HEK293T (cell line): Measurements from ENCODE around the gene TRIM41.

Experiments
- BHLHE40 ChIP-seq: fragments of 450-650 bp; IDR thresholded peaks from 2 replicates; pipeline ENCODE4 v1.6.1; 2016; ENCODE audit warnings: mild to moderate bottlenecking, moderate library complexity, borderline replicate concordance
- CTBP1 ChIP-seq: fragments of 450-650 bp; IDR thresholded peaks from 2 replicates; pipeline ENCODE4 v1.6.1; 2016; ENCODE audit warnings: borderline replicate concordance
- FOXA1 ChIP-seq: fragments of 450-650 bp; IDR thresholded peaks from 2 replicates; pipeline ENCODE4 v1.6.1; 2016; ENCODE audit warnings: mild to moderate bottlenecking
- FOXK2 ChIP-seq: fragments of 450-650 bp; IDR thresholded peaks from 2 replicates; pipeline ENCODE4 v1.6.1; 2016; ENCODE audit warnings: mild to moderate bottlenecking
- FOXM1 ChIP-seq: fragments of 450-650 bp; IDR thresholded peaks from 2 replicates; pipeline ENCODE4 v1.6.1; 2017; ENCODE audit warnings: mild to moderate bottlenecking, borderline replicate concordance
- L3MBTL2 ChIP-seq: fragments of 450-650 bp; conservative IDR thresholded peaks from 2 replicates; pipeline ENCODE4 v1.6.1; 2016; ENCODE audit warnings: mild to moderate bottlenecking

DNA sequence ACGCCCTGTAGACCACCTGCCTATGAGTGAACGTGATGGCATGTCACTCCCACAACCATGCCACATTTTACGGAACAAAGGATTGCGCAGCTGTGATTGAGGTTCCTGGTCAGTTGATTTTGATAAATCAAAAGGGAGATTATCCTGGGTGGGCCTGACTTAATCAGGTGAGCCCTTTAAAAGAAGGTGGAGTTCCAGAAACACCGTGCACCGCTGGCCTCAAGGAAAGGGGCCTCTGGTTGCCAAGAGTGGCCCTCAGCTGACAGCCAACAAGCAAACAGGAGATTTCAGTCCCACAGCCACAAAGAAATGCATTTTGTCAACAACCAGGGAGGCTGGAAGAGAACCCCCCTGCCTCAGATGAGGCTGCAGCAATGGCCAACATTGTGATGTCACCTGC lies 37.1 kb upstream of the TRIM41 start:
- no peak for TF ChIP-seq FOXM1
- no peak for TF ChIP-seq FOXK2
- TF ChIP-seq FOXA1 = no peak
- no peak for TF ChIP-seq L3MBTL2
- TF ChIP-seq CTBP1 = no peak
- no peak for TF ChIP-seq BHLHE40
